Measurements from ENCODE around the gene MRPL49.
"Not testable (repeated sequence)": the region's sequence is repeated elsewhere in the genome, so short reads cannot be mapped to it uniquely, and the experiment has no call there.

MRPL49 gene

DNA sequence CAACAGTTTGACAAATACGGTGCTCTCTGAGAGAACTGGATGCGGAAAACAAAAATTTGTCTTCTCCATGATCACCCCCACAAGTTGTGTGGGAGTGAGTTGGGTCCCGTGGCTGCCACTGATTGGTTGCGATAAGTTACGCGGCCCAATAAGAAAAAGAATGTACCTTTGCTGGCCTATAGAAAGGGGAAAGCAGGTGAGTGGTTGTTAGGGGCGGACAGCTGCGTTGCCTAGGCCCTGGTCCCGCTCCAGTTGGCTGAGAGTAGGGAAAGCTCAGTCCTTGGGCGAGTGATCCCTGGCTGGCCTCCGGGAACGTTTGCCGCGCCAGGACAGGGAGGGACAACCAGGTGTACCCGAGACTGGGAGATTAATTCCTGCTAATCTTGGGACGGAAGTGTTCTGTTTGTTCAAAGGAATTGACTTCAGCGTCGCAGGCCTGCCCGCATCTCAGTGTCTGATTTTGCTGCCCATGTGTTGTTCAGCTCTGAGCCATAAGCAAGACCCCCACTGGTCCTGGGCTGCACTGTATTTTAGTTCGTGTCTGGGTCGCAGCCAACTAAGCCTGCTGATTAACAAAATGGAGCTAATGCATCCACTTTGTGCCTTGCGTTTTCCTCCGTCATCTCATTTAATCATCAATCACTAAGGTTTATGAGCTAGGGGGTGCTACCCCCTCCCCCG, 13.0 kb downstream of the MRPL49 start:
- DNase-seq, result no peak

DNA sequence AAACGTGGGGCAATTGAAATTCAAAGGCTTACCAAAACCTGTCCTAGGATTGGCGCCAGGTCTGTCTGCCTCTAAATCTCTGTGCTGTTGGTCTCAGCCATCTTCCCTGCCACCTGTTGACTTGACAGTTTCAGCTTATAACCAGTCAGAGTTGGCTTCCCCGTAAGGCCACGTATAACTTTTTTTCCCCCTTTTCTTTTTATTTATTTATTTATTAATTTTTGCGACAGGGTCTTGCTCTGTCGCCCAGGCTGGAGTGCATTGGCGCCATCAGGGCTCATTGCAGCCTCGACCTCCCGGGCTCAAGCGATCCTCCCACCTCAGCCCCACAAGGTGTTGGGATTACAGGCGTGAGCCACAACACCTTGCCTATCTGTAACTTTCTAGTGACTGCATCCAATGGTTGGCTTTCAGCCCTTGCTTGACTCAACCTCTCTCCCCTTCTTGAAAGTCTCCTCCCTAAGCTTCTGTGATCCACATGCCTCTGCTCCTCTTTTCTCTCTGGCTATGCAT, 13.6 kb downstream of the MRPL49 start:
- no peak for DNase-seq

DNA sequence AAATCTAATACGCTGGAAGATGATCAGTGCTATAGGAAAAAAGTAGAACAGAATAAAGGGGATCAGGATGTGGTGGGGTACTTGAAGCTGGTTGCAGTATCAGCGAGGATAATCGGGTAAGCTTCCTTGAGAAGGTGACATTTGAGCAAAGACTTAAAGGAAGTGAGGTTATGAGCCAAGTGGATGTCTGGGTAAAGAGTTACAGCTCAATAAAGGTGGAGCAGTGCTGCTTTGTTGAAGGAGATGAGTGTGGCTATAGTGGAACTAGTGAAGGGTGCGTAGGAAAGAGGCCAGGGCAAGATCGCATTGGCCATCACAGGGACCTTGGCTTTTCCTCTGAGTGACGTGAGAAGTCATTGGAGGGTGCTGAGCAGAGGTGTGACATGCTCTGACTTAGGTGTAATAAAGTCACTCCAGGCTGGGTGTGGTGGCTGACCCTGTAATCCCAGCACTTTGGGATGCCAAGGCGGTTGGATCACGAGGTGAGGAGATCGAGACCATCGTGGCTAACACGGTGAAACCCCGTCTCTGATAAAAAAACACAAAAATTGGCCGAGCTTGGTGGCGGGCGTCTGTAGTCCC, 14.5 kb downstream of the MRPL49 start:
- DNase-seq, result no peak

DNA sequence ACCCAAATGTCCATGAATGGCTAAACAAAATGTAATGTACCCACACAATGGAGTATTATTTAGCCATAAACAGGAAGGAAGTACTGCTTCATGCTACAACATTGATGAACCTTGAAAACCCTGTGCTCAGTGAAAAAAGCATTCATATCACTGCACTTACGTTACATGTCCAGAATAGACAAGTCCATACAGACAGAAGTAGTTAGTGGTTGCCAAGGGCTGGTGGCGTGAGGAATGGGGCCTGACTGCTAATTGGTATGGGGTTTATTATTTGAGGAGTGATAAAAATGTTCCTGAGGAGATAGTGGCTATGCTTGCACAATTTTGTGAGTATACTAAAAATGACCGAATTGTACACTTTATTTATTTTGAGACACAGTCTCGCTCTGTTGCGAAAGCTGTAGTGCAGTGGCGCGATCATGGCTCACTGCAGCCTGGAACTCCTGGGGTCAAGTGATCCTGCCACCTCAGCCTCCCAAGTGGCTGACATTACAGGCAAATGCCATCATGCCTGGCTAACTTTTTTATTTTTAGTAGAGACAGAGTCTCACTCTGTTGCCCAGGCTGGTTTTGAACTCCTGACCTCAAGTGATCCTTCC, 19.9 kb downstream of the MRPL49 start:
- no peak for DNase-seq

DNA sequence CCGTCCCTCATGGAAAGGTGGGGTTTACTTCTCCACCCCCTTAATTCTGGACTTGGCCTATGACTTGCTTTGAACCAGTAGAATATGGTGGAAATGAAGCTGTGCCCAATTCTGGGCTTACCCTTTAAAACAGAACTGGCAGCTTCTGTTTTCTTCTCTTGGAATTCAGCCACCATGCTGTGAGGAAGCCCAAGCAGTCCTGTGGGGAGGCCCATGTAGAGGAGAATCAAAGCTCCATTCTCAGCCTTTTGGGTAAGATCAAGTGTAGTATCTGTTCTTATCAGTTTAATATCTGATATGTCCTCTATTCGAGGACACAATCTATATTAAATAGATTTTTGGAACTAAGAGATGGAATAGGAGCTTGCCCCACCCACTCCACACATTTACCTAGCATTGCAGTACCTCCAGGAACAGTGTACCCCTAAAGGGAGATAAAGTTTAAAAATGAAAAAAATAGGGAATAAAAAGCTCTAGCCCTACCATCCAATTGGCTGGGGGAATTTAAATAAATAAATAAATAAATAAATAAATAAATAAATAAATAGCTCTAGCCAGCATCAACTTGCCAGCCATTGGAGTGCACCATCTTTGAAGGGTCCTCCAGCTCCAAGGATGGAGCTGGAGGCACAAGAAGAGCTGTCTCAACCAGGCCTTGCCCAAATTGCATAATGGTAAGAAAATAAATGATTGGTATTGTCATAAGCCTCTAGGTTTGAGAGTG, 25.4 kb downstream of the MRPL49 start:
- no peak for DNase-seq

DNA sequence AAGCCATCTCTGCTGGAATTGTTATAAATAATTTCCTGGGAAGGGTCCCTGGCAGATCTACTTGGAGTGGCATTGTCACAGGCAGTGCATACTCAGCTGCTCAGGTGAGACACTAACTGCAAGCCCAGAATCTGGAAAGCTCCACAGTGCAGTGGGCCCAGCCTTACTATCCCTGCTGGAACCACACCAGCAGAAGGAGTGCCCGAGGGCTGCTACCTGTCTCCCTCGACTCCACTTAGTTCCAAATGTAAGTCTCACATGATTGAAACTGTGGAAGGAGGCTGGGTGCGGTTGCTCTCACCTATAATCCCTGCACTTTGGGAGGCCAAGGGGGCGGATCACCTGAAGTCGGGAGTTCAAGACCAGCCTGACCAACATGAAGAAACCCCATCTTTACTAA, 26.5 kb downstream of the MRPL49 start:
- no peak for DNase-seq

DNA sequence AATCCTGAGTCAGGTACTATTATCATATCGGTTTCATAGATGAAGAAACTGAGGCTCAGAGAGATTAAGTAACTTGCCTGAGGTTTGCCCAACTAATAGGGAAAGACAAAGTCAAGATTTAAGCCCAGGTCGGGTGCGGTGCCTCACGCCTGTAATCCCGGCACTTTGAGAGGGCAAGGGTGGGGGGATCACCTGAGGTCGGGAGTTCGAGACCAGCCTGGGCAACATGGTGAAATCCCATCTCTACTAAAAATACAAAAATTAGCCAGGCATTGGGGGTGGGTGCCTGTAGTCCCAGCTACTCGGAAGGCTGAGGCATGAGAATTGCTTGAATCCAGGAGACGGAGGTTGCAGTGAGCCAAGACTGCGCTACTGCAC, 28.0 kb downstream of the MRPL49 start:
- not testable (repeated sequence) for DNase-seq

DNA sequence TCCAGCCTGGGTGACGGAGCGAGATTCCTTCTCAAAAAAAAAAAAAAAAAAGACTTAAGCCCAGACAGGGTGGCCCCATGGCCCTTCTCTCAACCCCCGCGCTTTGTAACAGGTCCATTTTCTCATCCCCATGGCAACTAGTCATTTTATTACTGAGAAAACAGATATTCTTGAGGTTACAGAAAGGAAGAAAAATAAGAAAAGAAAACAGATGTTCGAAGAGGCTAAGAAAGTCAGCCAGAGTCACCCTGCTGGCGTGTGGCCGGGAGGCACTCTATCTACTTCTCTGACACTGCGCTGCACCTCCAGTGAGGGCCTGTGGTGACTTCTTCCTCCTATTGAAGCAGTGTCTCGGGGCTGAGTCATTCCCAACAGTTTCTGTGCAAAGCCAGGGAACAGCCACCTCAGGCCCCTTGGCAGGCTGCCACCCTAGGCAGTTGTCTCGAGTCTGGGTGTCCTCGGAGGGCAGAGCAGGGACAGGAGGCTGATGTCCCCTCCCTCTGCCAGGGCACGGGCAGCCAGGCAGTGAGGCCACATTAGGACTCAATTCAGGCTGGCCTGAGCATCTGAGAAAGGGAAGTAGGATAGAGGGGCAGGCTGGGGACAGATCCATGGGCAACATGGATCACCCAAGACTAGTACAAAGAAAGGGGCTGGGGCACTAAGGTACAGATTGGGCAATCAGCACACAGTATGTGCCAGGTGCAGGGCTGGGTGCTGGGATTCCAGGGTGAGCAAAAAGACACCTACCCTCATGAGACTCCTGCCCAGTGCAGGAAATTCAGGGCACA, 28.6 kb downstream of the MRPL49 start:
- no peak for DNase-seq

DNA sequence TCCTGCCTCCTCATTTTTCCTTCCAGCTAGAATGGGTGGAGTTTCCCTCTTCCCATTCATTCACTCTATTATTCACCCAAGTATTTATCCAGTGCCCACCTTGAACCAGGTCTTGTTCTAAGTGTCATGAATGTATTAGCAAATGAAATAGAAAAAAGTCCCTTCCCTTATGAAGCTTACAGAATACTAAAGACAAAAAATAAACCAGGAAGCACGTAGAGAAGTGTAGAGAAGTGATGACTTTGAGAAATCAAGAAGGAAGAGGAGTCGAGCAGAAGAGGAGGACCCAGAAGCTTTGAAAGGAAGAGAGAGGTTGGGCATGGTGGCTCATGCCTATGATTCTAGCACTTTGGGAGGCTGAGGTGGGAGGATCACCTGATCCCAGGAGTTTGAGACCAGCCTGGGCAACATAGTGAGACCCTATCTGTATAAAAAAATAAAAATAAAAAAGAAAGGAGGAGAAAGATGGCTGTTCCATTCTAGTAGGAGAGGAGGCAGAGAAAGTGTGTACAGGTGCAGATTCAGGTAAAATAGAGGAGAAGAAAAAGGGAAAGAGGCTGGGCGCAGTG, 29.3 kb downstream of the MRPL49 start:
- DNase-seq, result no peak

DNA sequence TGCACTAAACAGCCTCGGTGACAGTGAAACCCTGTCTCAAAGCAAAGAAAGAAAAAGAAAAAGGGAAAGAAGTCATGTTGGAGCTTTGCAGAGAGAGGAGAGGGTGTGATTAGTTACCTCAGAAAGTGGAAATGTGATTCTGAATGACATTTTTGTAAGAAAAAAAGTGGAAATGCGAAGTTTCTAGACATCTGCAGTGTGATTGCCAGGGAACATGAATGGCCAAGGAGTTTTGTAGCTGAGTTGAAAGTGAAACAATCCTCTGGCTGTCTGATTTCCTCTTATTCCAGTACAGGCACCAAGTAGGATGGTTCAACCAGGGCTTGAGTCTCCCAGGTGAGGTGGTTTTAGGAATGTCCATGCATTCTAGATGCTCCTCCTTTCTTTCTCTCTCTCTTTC, 30.0 kb downstream of the MRPL49 start:
- DNase-seq, result no peak

DNA sequence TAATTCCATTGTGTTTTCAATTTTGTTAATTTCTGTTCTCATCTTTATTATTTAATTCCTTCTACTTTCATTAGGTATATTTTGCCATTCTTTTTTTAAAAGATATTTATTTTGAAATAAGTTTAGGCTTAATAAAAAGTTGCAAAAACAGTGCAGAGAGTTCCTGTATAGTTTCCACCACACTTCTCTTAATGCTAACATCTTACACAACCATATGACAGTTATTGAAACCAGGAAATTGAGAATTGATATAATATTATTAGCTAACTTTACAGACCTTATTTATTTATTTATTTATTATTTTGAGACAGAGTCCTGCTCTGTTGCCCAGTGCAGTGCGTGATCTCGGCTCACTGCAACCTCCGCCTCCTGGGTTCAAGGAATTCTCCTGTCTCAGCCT, 34.1 kb downstream of the MRPL49 start:
- DNase-seq, result no peak

DNA sequence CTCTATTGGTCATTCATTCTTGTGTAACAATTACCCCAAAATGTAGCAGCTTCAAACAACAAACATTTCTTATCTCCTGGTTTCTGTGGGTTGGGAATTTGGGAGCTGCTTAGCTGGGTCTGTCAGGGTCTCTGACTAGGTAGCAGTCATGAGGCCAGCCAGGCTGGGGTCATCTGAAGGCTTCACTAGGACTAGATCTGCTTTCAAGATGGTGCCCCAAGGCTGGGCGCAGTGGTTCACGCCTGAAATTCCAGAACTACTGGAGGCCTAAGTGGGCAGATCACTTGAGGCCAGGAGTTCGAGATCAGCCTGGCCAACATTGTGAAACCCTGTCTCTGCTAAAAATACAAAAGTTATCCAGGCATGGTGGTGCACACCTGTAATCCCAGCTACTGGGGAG, 34.8 kb downstream of the MRPL49 start:
- DNase-seq, result no peak

DNA sequence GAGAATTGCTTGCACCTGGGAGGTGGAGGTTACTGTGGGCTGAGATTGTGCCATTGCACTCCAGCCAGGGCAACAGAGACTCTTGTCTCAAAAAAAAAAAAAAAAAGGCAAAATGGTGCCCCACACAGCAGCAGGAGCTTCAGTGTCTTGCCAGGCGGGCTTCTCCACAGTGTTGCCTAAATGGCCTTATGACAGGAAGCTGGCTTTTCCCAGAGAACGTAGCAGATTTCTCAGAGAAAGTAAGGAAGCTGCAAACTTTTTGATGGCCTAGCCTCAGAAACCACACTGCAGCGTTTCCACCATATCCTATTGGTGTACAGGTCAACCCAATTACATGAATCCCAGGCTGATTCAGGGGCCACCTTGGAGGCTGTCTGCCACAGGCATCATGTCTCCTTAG, 35.2 kb downstream of the MRPL49 start:
- no peak for DNase-seq

DNA sequence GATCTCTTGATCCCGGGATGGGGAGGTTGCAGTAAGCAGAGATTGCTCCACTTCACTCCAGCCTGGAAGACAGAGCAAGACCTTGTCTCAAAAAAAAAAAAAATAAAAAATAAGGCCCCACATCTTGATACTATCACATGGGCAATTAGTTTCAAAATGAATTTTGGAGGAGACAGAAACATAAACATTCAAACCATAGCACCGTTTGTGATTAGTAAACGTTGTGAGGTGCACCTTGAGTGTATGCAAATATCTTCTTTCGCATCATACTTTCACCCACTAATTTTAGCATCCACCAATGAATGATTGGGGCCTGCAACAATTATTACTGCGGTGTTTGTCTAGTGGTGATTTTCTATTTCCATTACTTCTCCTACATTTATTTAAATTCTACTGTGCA, 36.9 kb downstream of the MRPL49 start:
- DNase-seq, result no peak

DNA sequence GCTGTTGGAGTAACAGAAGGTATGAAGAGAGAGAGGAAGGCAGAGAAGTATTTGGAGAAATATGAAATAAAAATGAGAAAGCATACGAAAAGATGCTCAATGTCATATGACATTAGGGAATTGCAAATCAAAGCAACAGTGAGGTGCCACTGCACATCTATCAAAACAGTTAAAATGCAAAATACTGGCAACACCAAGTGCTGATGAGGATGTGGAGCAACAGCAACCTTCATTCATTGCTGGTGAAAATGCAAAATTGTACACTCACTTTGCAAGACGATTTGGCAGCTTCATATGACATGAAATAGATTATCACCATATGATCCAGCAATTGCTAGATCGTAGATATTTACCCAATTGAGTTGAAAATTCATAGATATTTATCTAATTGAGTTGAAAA, 38.5 kb downstream of the MRPL49 start:
- no peak for DNase-seq

DNA sequence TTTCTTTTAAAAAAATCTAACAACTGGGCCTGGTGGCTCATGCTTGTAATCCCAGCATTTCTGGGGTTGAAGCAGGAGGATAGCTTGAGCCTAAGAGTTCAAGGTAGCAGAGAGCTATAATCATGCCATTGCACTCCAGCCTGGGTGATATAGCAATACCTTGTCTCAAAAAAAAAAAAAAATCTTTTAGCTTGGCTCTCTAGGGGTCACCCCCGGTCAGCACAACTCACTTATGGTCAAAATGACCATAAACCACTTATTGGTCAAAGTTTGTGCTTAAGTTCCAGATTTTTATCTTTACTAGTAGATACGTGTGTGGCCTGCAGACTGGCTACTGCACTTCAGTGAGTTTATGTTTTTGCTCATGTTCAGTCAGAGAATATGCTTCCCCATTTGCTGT, 41.6 kb downstream of the MRPL49 start:
- DNase-seq, result no peak

DNA sequence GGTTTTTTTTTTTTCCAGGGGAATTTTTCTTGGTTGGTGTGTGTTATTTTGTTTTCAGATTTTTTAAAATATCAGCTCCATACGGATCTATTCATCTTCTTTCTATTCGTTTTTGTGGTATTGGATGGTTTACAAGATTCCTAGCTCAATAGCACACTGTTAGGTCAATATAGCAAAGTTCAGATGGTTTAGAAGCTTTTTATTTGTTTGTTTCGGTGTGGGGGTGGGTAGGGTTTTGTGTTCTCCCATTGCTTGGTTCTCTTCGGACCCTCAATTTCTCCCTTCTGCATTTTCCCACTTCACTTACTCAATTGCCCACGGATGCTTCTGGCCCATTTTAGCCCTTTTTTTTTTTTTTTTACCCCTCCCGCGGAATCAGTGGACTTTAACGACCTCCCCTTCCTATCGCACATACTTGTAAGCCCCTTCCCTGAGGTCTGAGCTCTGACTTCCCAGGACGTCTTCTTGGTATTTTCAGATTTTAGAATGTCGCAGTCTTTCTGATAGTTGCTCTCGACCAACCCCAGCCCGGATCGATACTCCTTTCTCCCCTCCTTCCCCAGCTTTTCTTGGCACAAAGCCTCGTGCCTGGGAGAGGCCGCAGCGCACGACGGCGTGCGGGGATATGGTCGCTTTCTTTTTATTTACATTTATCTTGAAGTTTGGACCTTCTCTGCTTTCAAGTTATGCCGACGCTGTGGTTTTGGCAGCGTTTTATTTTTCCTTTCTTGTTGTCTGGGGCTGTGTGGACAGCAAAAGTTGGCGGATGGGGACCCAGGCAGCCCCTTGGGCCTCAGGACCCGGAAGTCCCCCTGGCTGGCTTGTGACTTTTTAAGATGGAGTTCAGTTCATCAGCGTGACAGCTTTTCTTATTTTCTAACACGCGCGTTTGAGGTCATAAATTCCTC, 43.5 kb downstream of the MRPL49 start:
- DNase-seq, result no peak

DNA sequence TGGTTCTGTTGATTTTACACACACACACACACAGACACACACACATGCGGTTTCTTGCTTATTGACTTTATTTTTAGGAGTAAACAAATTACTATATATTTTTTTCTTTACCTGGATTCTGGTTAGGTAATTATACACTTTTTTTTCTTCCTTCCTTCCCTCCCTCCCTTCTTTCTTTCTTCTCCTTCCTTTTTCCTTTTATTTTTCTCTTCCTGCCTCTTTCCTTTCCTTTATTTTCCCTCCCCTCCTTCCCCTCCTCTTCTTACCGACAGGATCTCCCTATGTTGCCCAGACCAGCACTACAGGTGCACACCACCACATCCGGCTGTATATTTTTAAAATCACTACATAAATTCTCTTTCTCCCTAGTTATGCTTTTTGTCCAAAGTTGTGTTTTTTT, 44.8 kb downstream of the MRPL49 start:
- no peak for DNase-seq

DNA sequence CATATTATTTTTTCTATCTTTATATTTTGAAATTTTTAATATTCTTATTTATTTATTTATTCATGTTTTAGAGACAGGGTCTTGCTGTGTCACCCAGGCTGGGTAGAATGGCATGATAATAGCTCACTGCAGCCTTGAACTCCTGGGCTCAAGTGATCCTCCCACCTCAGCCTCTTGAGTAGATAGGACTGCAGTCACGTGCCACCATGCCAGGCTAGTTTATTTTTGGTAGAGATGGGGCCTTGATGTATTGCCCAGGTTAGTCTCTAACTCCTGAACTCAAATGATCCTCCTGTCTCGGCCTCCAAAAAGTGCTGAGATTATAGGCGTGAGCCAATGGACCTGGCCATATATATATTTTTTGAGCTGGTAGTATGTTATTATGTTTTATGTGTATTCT, 45.5 kb downstream of the MRPL49 start:
- DNase-seq, result no peak

DNA sequence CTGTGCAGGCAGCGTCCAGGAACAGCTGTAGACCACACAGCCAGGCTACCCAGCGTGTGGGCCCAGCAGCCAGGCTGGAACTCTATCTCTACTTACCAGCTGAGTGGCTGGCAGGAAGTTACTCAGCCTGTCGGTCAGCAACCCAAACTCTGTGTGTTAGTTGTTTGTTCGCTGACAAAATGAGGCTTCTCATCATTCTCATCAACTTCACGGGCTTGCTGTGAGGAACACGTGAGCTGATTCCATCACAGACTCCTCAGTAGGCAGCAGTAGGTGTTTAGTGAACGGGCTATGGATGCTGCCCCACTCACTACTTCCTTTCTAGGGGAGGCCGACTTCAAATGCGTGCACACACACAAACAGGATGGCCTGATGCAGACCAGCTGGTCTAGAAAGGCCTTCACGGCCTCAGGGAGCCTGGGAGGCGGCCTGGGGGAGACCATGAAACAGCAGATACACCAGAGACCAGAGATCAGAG, 47.1 kb downstream of the MRPL49 start:
- DNase-seq, result no peak

DNA sequence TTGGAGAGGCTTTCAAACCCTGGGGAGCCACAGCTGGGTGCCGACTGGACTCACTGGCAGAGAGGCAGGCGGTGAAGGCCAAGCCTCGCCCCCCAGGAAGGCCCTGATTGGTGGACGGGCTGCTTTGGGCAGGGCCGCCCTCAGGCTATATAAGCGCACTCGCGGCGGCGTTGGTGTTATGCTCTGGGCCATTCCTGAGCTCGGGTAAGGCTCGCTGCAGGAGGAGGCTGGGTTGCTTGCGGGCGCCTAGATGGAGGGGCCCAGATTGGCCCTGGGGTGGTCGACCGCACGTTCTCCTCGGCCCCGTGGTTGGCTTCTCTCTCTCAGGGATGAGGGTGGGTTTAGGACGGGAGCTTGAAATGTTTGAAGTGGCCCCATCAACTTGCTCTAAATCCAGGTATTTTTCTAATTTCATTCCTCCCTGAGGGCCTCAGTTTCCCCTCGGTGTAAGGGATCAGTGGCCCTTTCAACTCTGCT, 48.0 kb downstream of the MRPL49 start, which contains the start of gene SPDYC:
Gene SPDYC, plus strand, starts transcription at position 176 of the 477 bp plus-strand sequence. CDS start 1,125 bp downstream, outside the sequence.
- no peak for DNase-seq
